ENCODE measurements around the gene CCNY.

The CCNY gene

DNA sequence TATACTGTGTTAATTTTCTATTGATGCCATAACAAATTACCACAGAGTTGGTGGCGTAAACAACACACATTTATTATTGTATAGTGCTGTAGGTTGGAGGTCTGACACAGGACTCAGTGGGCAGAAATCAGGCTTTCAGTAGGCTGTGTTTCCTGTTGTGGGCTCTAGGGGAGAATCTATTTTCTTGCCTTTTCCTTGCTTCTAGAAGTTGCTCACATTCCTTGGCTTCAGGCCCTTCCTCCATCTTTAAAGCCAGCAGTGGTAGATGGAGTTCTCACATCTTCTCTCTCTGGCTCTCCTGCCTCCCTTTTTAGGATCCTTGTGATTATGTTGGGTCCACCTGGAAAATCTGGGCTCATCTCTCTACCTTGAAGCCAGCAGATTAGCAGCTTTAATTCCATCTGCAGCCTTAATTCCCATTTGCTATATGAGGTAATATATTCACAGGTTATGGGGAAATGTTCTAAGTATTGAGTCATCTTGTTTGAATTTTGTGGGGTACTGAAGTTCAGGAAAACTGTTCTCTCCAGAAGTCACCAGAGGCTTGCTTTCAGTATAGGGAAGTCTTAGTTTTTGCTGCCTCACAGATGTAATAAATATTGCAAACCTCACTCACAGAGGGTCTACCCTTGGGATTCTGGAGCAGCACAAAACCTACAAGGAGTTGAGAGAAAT is 38.9 kb downstream of the CCNY start:
- Histone ChIP-seq H3K9ac (ENCODE audit: low read depth, low read length, poor library complexity) (no peak overlapping the region), H4K8ac (ENCODE audit: low read depth, low read length) (no peak overlapping the region), H3K36me3 (replicated peaks in 1 of 2; ENCODE audit: control insufficient read depth in 2 of 2, insufficient read depth in 2 of 2, low read length in 2 of 2) (no peaks in the 10 kb centered on the region), H3K23ac (ENCODE audit: low read depth, low read length, poor library complexity) (no peak overlapping the region), H2BK12ac (ENCODE audit: low read length) (no peak overlapping the region), H3K4me1 (ENCODE audit: control insufficient read depth in 2 of 2, insufficient read depth in 1 of 2, low read depth in 1 of 2, low read length in 2 of 2) (peaks cover 0 to 10% of the 10 kb centered on the region in 2 donors), H4K91ac (ENCODE audit: low read depth, low read length, poor library complexity) (no peak overlapping the region), H3K79me1 (ENCODE audit: low read depth, low read length) (no peaks in the 10 kb centered on the region), H2AFZ (ENCODE audit: low read length) (no peak overlapping the region), H3K4me2 (ENCODE audit: insufficient read depth, low read length, poor library complexity, severe bottlenecking) (no peak overlapping the region), H3K27me3 (ENCODE audit: control insufficient read depth in 3 of 3, insufficient read depth in 3 of 3, low read depth in 1 of 3, low read length in 3 of 3) (no peaks in the 10 kb centered on the region), H2BK15ac (ENCODE audit: low read length) (no peak overlapping the region), H3K4me3 (ENCODE audit: low read length in 2 of 2) (no peak overlapping the region), H3K18ac (ENCODE audit: low read length) (no peak overlapping the region), H3K9me3 (replicated peaks in 1 of 2; ENCODE audit: control insufficient read depth in 2 of 2, insufficient read depth in 1 of 2, low read depth in 1 of 2, low read length in 2 of 2) (peaks cover 2 to 21% of the 10 kb centered on the region in 2 donors), H2AK5ac (ENCODE audit: low read depth, low read length) (no peak overlapping the region), H2BK5ac (ENCODE audit: low read length) (no peak overlapping the region), H3K4ac (ENCODE audit: low read length) (no peak overlapping the region), H2BK120ac (ENCODE audit: low read depth, low read length) (no peak overlapping the region), H3K27ac (replicated peaks; ENCODE audit: low read length) (no peak overlapping the region), H3K14ac (ENCODE audit: low read length) (no peak overlapping the region)
- DNase-seq (ENCODE audit: low spot score) = no peak
- WGBS, 2 donors (ENCODE audit: extremely low coverage in 2 of 2, insufficient read length in 2 of 2, insufficient replicate concordance in 1 of 2) = no CpG with 5 or more reads among the region's 1 CpG

DNA sequence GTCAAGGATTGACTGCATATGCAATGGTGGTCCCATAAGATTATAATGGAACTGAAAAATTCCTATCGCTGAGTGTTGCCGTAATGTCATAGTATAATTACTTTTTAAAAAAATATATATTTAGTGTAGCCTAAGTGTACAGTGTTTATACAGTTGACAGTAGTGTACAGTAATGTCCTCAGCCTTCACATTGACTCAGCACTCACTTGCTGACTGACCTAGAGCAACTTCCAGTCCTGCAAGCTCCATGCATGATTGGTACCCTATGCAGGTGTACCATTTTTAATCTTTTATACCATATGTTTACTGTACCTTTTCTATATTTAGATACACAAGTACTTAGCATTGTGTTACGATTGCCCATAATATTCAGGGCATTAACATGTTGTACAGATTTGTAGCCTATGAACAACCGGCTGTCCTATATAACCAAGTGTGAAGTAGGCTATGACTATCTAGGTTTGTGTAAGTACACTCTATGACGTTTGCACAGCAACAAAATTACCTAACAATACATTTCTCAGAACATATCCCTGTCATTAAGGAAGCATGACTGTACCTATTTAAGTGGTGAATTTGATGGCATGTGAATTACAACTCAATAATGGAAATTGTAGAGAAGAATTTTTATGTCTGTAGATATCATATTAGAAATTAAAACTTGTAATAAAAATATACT is 40.9 kb downstream of the CCNY start:
- Histone ChIP-seq H3K14ac (ENCODE audit: low read length) (no peak overlapping the region), H3K79me1 (ENCODE audit: low read depth, low read length) (no peaks in the 10 kb centered on the region), H3K18ac (ENCODE audit: low read length) (no peak overlapping the region), H3K9ac (ENCODE audit: low read depth, low read length, poor library complexity) (no peak overlapping the region), H2BK15ac (ENCODE audit: low read length) (no peak overlapping the region), H3K27me3 (ENCODE audit: control insufficient read depth in 3 of 3, insufficient read depth in 3 of 3, low read depth in 1 of 3, low read length in 3 of 3) (no peaks in the 10 kb centered on the region), H3K9me3 (replicated peaks in 1 of 2; ENCODE audit: control insufficient read depth in 2 of 2, insufficient read depth in 1 of 2, low read depth in 1 of 2, low read length in 2 of 2) (peaks cover 0 to 9% of the 10 kb centered on the region in 2 donors), H3K4me3 (ENCODE audit: low read length in 2 of 2) (no peak overlapping the region), H2AK5ac (ENCODE audit: low read depth, low read length) (no peak overlapping the region), H3K4ac (ENCODE audit: low read length) (no peak overlapping the region), H4K8ac (ENCODE audit: low read depth, low read length) (no peak overlapping the region), H4K91ac (ENCODE audit: low read depth, low read length, poor library complexity) (no peak overlapping the region), H3K27ac (replicated peaks; ENCODE audit: low read length) (no peak overlapping the region), H3K23ac (ENCODE audit: low read depth, low read length, poor library complexity) (no peak overlapping the region), H3K4me1 (ENCODE audit: control insufficient read depth in 2 of 2, insufficient read depth in 1 of 2, low read depth in 1 of 2, low read length in 2 of 2) (peaks cover 3 to 9% of the 10 kb centered on the region in 2 donors), H3K36me3 (replicated peaks in 1 of 2; ENCODE audit: control insufficient read depth in 2 of 2, insufficient read depth in 2 of 2, low read length in 2 of 2) (no peaks in the 10 kb centered on the region), H2BK12ac (ENCODE audit: low read length) (no peak overlapping the region), H2BK5ac (ENCODE audit: low read length) (no peak overlapping the region), H3K4me2 (ENCODE audit: insufficient read depth, low read length, poor library complexity, severe bottlenecking) (no peak overlapping the region), H2AFZ (ENCODE audit: low read length) (no peak overlapping the region), H2BK120ac (ENCODE audit: low read depth, low read length) (no peak overlapping the region)
- no CpG with 5 or more reads among the region's 5 CpGs for WGBS, 2 donors (ENCODE audit: extremely low coverage in 2 of 2, insufficient read length in 2 of 2, insufficient replicate concordance in 1 of 2)
- DNase-seq (ENCODE audit: low spot score) = no peak

DNA sequence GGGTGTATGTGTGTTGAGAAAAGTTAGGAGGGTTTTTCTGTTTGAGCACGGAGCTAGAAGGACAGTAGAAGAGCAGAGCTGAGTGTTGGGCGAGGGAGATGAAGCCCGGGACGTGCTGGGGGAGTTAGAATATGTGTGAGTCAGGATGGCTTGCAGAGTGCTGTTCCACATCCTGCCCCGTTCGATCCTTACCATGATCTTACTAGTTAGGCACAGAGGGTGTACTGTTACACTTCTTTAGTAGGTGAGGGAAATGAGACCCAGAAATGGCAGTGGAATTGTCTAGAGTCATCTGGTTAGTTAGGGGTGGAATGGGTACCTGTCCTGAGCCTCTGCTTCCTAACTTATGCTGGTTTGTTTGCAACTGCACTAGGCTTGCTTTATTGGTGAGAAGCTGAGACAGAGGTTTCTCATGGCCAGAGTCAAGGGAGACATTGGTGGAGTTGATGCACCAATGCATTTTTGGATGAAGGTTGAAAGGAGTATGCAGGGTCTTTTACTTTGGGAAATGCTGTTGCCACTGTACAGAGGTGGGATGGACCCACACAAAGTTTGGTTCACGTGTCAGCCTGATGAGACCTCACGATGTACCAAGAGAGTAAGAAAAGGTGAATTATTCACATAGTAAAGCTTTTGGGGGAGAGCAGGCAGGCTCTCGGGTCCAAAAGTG is 42.4 kb downstream of the CCNY start:
- Histone ChIP-seq H3K4me1 (ENCODE audit: control insufficient read depth in 2 of 2, insufficient read depth in 1 of 2, low read depth in 1 of 2, low read length in 2 of 2) (peaks cover 3 to 7% of the 10 kb centered on the region in 2 donors), H3K9ac (ENCODE audit: low read depth, low read length, poor library complexity) (no peak overlapping the region), H2BK12ac (ENCODE audit: low read length) (no peak overlapping the region), H3K4ac (ENCODE audit: low read length) (no peak overlapping the region), H3K9me3 (replicated peaks in 1 of 2; ENCODE audit: control insufficient read depth in 2 of 2, insufficient read depth in 1 of 2, low read depth in 1 of 2, low read length in 2 of 2) (peaks cover 0 to 6% of the 10 kb centered on the region in 2 donors), H2BK120ac (ENCODE audit: low read depth, low read length) (no peak overlapping the region), H3K4me2 (ENCODE audit: insufficient read depth, low read length, poor library complexity, severe bottlenecking) (no peak overlapping the region), H3K18ac (ENCODE audit: low read length) (no peak overlapping the region), H2AFZ (ENCODE audit: low read length) (no peak overlapping the region), H3K27ac (replicated peaks; ENCODE audit: low read length) (no peak overlapping the region), H4K8ac (ENCODE audit: low read depth, low read length) (no peak overlapping the region), H2AK5ac (ENCODE audit: low read depth, low read length) (no peak overlapping the region), H2BK15ac (ENCODE audit: low read length) (no peak overlapping the region), H3K27me3 (ENCODE audit: control insufficient read depth in 3 of 3, insufficient read depth in 3 of 3, low read depth in 1 of 3, low read length in 3 of 3) (no peaks in the 10 kb centered on the region), H3K36me3 (replicated peaks in 1 of 2; ENCODE audit: control insufficient read depth in 2 of 2, insufficient read depth in 2 of 2, low read length in 2 of 2) (no peaks in the 10 kb centered on the region), H4K91ac (ENCODE audit: low read depth, low read length, poor library complexity) (no peak overlapping the region), H3K23ac (ENCODE audit: low read depth, low read length, poor library complexity) (no peak overlapping the region), H3K14ac (ENCODE audit: low read length) (no peak overlapping the region), H3K79me1 (ENCODE audit: low read depth, low read length) (no peaks in the 10 kb centered on the region), H3K4me3 (ENCODE audit: low read length in 2 of 2) (no peak overlapping the region), H2BK5ac (ENCODE audit: low read length) (no peak overlapping the region)
- no peak for DNase-seq (ENCODE audit: low spot score)
- WGBS, 2 donors (ENCODE audit: extremely low coverage in 2 of 2, insufficient read length in 2 of 2, insufficient replicate concordance in 1 of 2) = no CpG with 5 or more reads among the region's 9 CpGs
